Measurements from ENCODE around the gene ATP23. TPM values are rescaled to one million over a fixed set of nuclear protein-coding genes. Genes with fewer than 3 reads are reported as not detected.

The ATP23 gene
- total RNA-seq, 1 experiment from 2014 or later: 9.1 TPM

Other genes with a start within 250 kb of the ATP23 start
- 98.4 TPM for gene OS9, start 247.4 kb upstream of the ATP23 start, total RNA-seq (2021; ENCODE audit: unreplicated experiment)
- gene AGAP2, start 202.8 kb upstream of the ATP23 start, total RNA-seq (2021; ENCODE audit: unreplicated experiment): 15.8 TPM
- gene TSPAN31, start 196.5 kb upstream of the ATP23 start, total RNA-seq (2021; ENCODE audit: unreplicated experiment): 14.9 TPM
- gene CDK4, start 189.3 kb upstream of the ATP23 start, total RNA-seq (2021; ENCODE audit: unreplicated experiment): 206 TPM
- 21.8 TPM for gene MARCHF9, start 186.5 kb upstream of the ATP23 start, total RNA-seq (2021; ENCODE audit: unreplicated experiment)
- gene CYP27B1, start 174.5 kb upstream of the ATP23 start, total RNA-seq (2021; ENCODE audit: unreplicated experiment): 11.6 TPM
- gene METTL1, start 169.5 kb upstream of the ATP23 start, total RNA-seq (2021; ENCODE audit: unreplicated experiment): 56.6 TPM
- gene EEF1AKMT3, start 169.0 kb upstream of the ATP23 start, total RNA-seq (2021; ENCODE audit: unreplicated experiment): 5.0 TPM
- gene TSFM, start 158.8 kb upstream of the ATP23 start, total RNA-seq (2021; ENCODE audit: unreplicated experiment): 53.2 TPM
- 1.1 TPM for gene AVIL, start 122.8 kb upstream of the ATP23 start, total RNA-seq (2021; ENCODE audit: unreplicated experiment)
- 82.7 TPM for gene CTDSP2, start 94.8 kb upstream of the ATP23 start, total RNA-seq (2021; ENCODE audit: unreplicated experiment)